AG04450 (cell line): ENCODE measurements around the gene IL17D. TPM values are rescaled to one million over a fixed set of nuclear protein-coding genes. Genes with fewer than 3 reads are reported as not detected.
A peak's percentile ranks its signal among the peaks of the same experiment; 100 is the strongest.

Experiments
- CTCF ChIA-PET: fragments of 300-600, 350-600 bp; formaldehyde crosslinking; extraction: SDS; loops from one replicate; lab custom pipeline; 2022; ENCODE audit warnings: antibody characterized with exemption, inconsistent platforms; lab: Charles Lee
- POLR2A ChIA-PET: fragments of 350-600 bp; formaldehyde crosslinking; extraction: SDS; loops from one replicate; lab custom pipeline; 2021; ENCODE audit warnings: antibody characterized with exemption, inconsistent platforms; lab: Yijun Ruan, JAX
- DNase-seq: peaks from one replicate; pipeline ENCODE4 v3.0.0-alpha.2; 2011; ENCODE audit warnings: low read depth, low spot score
- H3K27ac ChIP-seq: one replicate; pipeline ENCODE4 v1.5.1; 2012; ENCODE audit warnings: low read depth, low read length, control low read depth
- H3K27me3 ChIP-seq: one replicate; pipeline ENCODE4 v1.6.0; 2012; ENCODE audit warnings: low read length; ENCODE audit not compliant: control insufficient read depth, insufficient read depth
- H3K4me3 ChIP-seq: 2 replicates; pipeline ENCODE4 v1.5.1; 2011; ENCODE audit warnings: mild to moderate bottlenecking, low read depth, low read length, control low read depth
- H3K9me3 ChIP-seq: 2 replicates; pipeline ENCODE4 v1.5.1; 2012; ENCODE audit warnings: low read length; ENCODE audit not compliant: control insufficient read depth, insufficient read depth
- CTCF ChIP-seq: IDR thresholded peaks from 2 replicates; pipeline ENCODE4 v1.5.1; 2011; ENCODE audit warnings: low read depth, low read length, control low read depth, inconsistent platforms
- polyA plus RNA-seq: library from polyadenylated mRNA; depleted of rRNA; stranded (reverse); fragments of >200 nt; gene quantifications from 2 replicates; pipeline ENCODE4 v1.2.3, GENCODE V29; 2011

Gene IL17D
- polyA plus RNA-seq, 1 experiment: 3.2 TPM

GRCh38 chr13:20714563-20715329, 11.2 kb downstream of the IL17D start:
- Histone ChIP-seq H3K27ac (peak overlapping the region; percentile 52), H3K27me3 (peaks cover 4% of the 10 kb centered on the region), H3K9me3 (no peaks in the 10 kb centered on the region), H3K4me3 (peak overlapping the region; percentile 21; the same call in 1 of the 2 replicates)
- TF ChIP-seq CTCF: no peak
- ChIA-PET CTCF (interaction anchor here (0.5 to 8.1 kb wide), 10 partner anchors 11 to 581 kb away, joined by 3 to 94 read pairs (median 4); partner anchors contain the start of gene IL17D), POLR2A (no interaction called here)
- peak; percentile 24 for DNase-seq

- CTCF ChIA-PET: interaction anchor here (0.6 to 8.1 kb wide), 5 partner anchors 100 to 533 kb away, joined by 3 to 94 read pairs (median 5); no protein-coding TSS in a partner anchor
- DNase-seq: no peak
- H3K4me3 ChIP-seq: no peak overlapping the region
These were observed 11.8 kb downstream of the IL17D start for GRCh38 chr13:20715330-20715712.

GRCh38 chr13:20716951-20717350, 13.5 kb downstream of the IL17D start:
- peaks cover 8% of the 10 kb centered on the region for H3K27me3 ChIP-seq
- no peak for DNase-seq
- H3K27ac ChIP-seq: no peak overlapping the region
- ChIA-PET CTCF (no interaction called here), POLR2A (interaction anchor here (0.6 kb wide), 1 partner anchor 176 kb away, joined by 3 read pairs; no protein-coding TSS in a partner anchor)
- no peak for TF ChIP-seq CTCF
- no peaks in the 10 kb centered on the region; the same call in 1 of the 2 replicates for H3K9me3 ChIP-seq
- H3K4me3 ChIP-seq: no peak overlapping the region

More at GRCh38 chr13:20715330-20715712, 11.8 kb downstream of the IL17D start:
- Histone ChIP-seq H3K27ac (no peak overlapping the region), H3K27me3 (peaks cover 8% of the 10 kb centered on the region), H3K9me3 (no peaks in the 10 kb centered on the region)
- POLR2A ChIA-PET: no interaction called here
- no peak for TF ChIP-seq CTCF

GRCh38 chr13:20717581-20718542, 14.4 kb downstream of the IL17D start:
- no peak for TF ChIP-seq CTCF
- Histone ChIP-seq H3K9me3 (no peaks in the 10 kb centered on the region; the same call in 1 of the 2 replicates), H3K27me3 (peaks cover 8% of the 10 kb centered on the region), H3K4me3 (no peak overlapping the region), H3K27ac (no peak overlapping the region)
- ChIA-PET POLR2A (no interaction called here), CTCF (no interaction called here)
- DNase-seq: no peak
